GM12878 (cell line): ENCODE results near the gene HOXD13. TPM values are rescaled to one million over a fixed set of nuclear protein-coding genes. Genes with fewer than 3 reads are reported as not detected.
A peak's percentile ranks its signal among the peaks of the same experiment; 100 is the strongest.

Source experiments
- ATAC-seq: fragments of 200-7000 bp; cut with Tn5 transposase; 3 replicates; pipeline ENCODE4 v1.9.1; 2020; ENCODE audit warnings: mild to moderate bottlenecking, moderate library complexity
- BruUV-seq: library from RNA; stranded (reverse); fragments of 400-500 nt; replicated peaks from 2 replicates; lab custom pipeline; 2021; lab: Mats Ljungman, UMichigan
- CTCF ChIA-PET: fragments of 300-600 bp; sonication (Branson Sonifier 250); formaldehyde crosslinking; extraction: SDS; loops from one replicate; lab custom pipeline; 2021; ENCODE audit warnings: inconsistent platforms; lab: Yijun Ruan, JAX
- POLR2A ChIA-PET: fragments of 350-600 bp; formaldehyde crosslinking; extraction: SDS; loops from one replicate; lab custom pipeline; 2021; ENCODE audit warnings: inconsistent platforms; lab: Charles Lee
- RAD21 ChIA-PET: fragments of 300-600 bp; sonication (Branson Sonifier 250); formaldehyde crosslinking; loops from one replicate; lab custom pipeline; 2023; ENCODE audit warnings: antibody characterized with exemption; ENCODE audit not compliant: unreplicated experiment; lab: Charles Lee
- SMC1A ChIA-PET: fragments of 300-600 bp; sonication (Branson Sonifier 250); formaldehyde crosslinking; loops from one replicate; lab custom pipeline; 2023; ENCODE audit not compliant: unreplicated experiment, uncharacterized antibody; lab: Charles Lee
- DNase-seq: peaks from one replicate; pipeline ENCODE4 v3.0.0-alpha.2; 2011; ENCODE audit warnings: low read depth, low spot score
- FAIRE-seq: peaks from 3 replicates; lab custom pipeline; 2011; peaks lifted over from hg19 to GRCh38; lab: Jason Lieb, UNC
- H2AFZ ChIP-seq: 2 replicates; pipeline ENCODE4 v1.6.0; 2011; ENCODE audit warnings: low read depth, low read length, control low read depth; ENCODE audit not compliant: control insufficient read depth
- H3K27ac ChIP-seq: 2 replicates; pipeline ENCODE4 v1.5.1; 2011; ENCODE audit warnings: control low read depth; ENCODE audit not compliant: control insufficient read depth, insufficient read depth
- H3K27me3 ChIP-seq, 2 experiments: replicated peaks in 1 of 2; 2 replicates each; pipeline versions ENCODE4 v1.6.0 to v1.6.1; 2011; ENCODE audit warnings: low read length in 1 of 2; ENCODE audit not compliant: control insufficient read depth in 2 of 2, insufficient read depth in 2 of 2
- H3K36me3 ChIP-seq, 2 experiments: 2 replicates each; pipeline ENCODE4 v1.5.1; 2011; ENCODE audit warnings: low read length in 1 of 2; ENCODE audit not compliant: control insufficient read depth in 2 of 2, insufficient read depth in 2 of 2
- H3K4me1 ChIP-seq: 2 replicates; pipeline ENCODE4 v1.6.1; 2011; ENCODE audit warnings: mild to moderate bottlenecking, low read length, moderate library complexity, mixed read lengths; ENCODE audit not compliant: control insufficient read depth, insufficient read depth
- H3K4me2 ChIP-seq: 2 replicates; pipeline ENCODE4 v1.6.0; 2011; ENCODE audit warnings: control low read depth; ENCODE audit not compliant: control insufficient read depth, insufficient read depth
- H3K4me3 ChIP-seq: fragments of 200-600 bp; sonication (generic); 2 replicates; pipeline ENCODE4 v1.5.1; 2016
- H3K79me2 ChIP-seq: 2 replicates; pipeline ENCODE4 v1.6.0; 2011; ENCODE audit warnings: low read length; ENCODE audit not compliant: control insufficient read depth, insufficient read depth
- H3K9ac ChIP-seq: 2 replicates; pipeline ENCODE4 v1.8.0; 2011; ENCODE audit warnings: low read length, control low read depth, mixed read lengths; ENCODE audit not compliant: control insufficient read depth, insufficient read depth
- H3K9me3 ChIP-seq: replicated peaks from 3 replicates; pipeline ENCODE4 v1.5.1; 2011; ENCODE audit warnings: mild to moderate bottlenecking, low read length; ENCODE audit not compliant: control insufficient read depth, insufficient read depth
- H4K20me1 ChIP-seq: 2 replicates; pipeline ENCODE4 v1.6.0; 2011; ENCODE audit not compliant: control insufficient read depth, insufficient read depth
- CTCF ChIP-seq, 3 experiments: IDR thresholded peaks in 2 of 3; conservative IDR thresholded peaks in 1 of 3; 2 replicates each; pipeline ENCODE4 v1.5.1; 2011; ENCODE audit warnings: low read depth in 3 of 3, low read length in 3 of 3, mild to moderate bottlenecking in 3 of 3, control low read depth in 2 of 3, moderate library complexity in 2 of 3, inconsistent platforms in 1 of 3, mixed read lengths in 1 of 3; ENCODE audit not compliant: control insufficient read depth in 2 of 3, insufficient read depth in 1 of 3; ENCODE audit errors: extremely low read depth in 1 of 3
- IKZF1 ChIP-seq: fragments of 450-650 bp; conservative IDR thresholded peaks from 2 replicates; pipeline ENCODE4 v1.6.1; 2017; ENCODE audit warnings: antibody characterized with exemption, mild to moderate bottlenecking
- PBX3 ChIP-seq: IDR thresholded peaks from 2 replicates; pipeline ENCODE4 v1.6.1; 2011; ENCODE audit warnings: mild to moderate bottlenecking, low read depth, low read length, moderate library complexity; ENCODE audit not compliant: insufficient replicate concordance
- PKNOX1 ChIP-seq: fragments of 450-650 bp; IDR thresholded peaks from 2 replicates; pipeline ENCODE4 v1.6.1; 2016; ENCODE audit warnings: mild to moderate bottlenecking
- RUNX3 ChIP-seq: IDR thresholded peaks from 2 replicates; pipeline ENCODE4 v1.6.1; 2012; ENCODE audit warnings: low read length, inconsistent platforms
- ZBTB33 ChIP-seq: fragments of 450-650 bp; IDR thresholded peaks from 2 replicates; pipeline ENCODE4 v1.6.1; 2017; ENCODE audit warnings: mild to moderate bottlenecking
- WGBS: methylation state at CpG from one replicate; pipeline ENCODE4 v1.1.6; 2016; ENCODE audit warnings: low lambda C conversion rate; ENCODE audit not compliant: insufficient replicate concordance, insufficient coverage; ENCODE audit errors: missing lambda C conversion rate; 5-methylcytosine and 5-hydroxymethylcytosine counted together
- in situ Hi-C: fragments of 300-500 bp; cut with MboI; formaldehyde crosslinking; loops from 9 replicates; pipeline ENCODE4 v1.14.3; 2018; ENCODE audit warnings: mixed read lengths
- intact Hi-C: fragments of 100-400 bp; cut with micrococcal nuclease; formaldehyde crosslinking; loops from one replicate; pipeline ENCODE4 v1.14.2; 2022; ENCODE audit not compliant: unreplicated experiment
- polyA plus RNA-seq, 11 experiments: library from polyadenylated mRNA; depleted of rRNA in 4 of 11; unstranded in 6 of 11; stranded (reverse) in 5 of 11; fragments of >200 nt; fragmentation: Nextera tagmentation in 4 of 11; fragmentation: Illumina TruSeq in 1 of 11; extraction: Ambion mirVana in 4 of 11; extraction: Trizol in 1 of 11; gene quantifications; 1 replicate in 1 of 11; 2 replicates in 10 of 11; pipeline versions ENCODE4 v1.2.1 to v1.2.3, GENCODE V29; 2011 to 2016; ENCODE audit warnings: inconsistent platforms in 2 of 11, missing spikeins in 2 of 11, low read depth in 1 of 11
- total RNA-seq, 4 experiments: library from RNA; depleted of rRNA in 3 of 4; stranded (reverse); fragments of >200 nt in 3 of 4; fragmentation: Illumina TruSeq in 1 of 4; extraction: Trizol in 1 of 4; gene quantifications; 2 replicates each; pipeline versions ENCODE4 v1.2.1 to v1.2.3, GENCODE V29; 2013 to 2021

Gene HOXD13
- total and polyA plus RNA-seq, 10 of the 15 experiments (the other 5 are each of a cell fraction or from before 2014, with no cell fraction given) = not detected

- ChIA-PET RAD21 (no interaction called here), POLR2A (no interaction called here), SMC1A (no interaction called here), CTCF (no interaction called here)
- Histone ChIP-seq H3K79me2 (no peaks in the 10 kb centered on the region), H3K36me3 (no peaks in the 10 kb centered on the region), H3K27ac (no peak overlapping the region), H3K4me1 (no peaks in the 10 kb centered on the region), H2AFZ (no peak overlapping the region), H3K9me3 (peaks cover 1% of the 10 kb centered on the region; the same call in 1 of the 3 replicates), H3K4me2 (0 out of 2 replicates have a peak overlapping the region, but pooled peaks have one; percentile 38), H3K9ac (no peak overlapping the region), H3K27me3 (peaks cover 8 to 40% of the 10 kb centered on the region in 2 experiments), H3K4me3 (0 out of 2 replicates have a peak overlapping the region, but pooled peaks have one; percentile 7), H4K20me1 (no peaks in the 10 kb centered on the region)
- BruUV-seq = no TSS peak
- in situ Hi-C loops = no loop called here
- TF ChIP-seq PKNOX1 (no peak), RUNX3 (peak; percentile 8; the same call in 1 of the 2 replicates), ZBTB33 (no peak), CTCF (IDR thresholded peaks at IDR 0.05 in 2 of 3, conservative IDR thresholded peaks at IDR 0.05 in 1 of 3; ENCODE audit: control insufficient read depth in 2 of 3, extremely low read depth in 1 of 3, insufficient read depth in 1 of 3, low read depth in 3 of 3, low read length in 3 of 3) (peak; percentile 31 to 55 (median 47); a peak in 5 of 6 replicates), IKZF1 (no peak), PBX3 (no peak)
- DNase-seq = no peak
- peak; percentile 44 for FAIRE-seq
- intact Hi-C loops = no loop called here
- ATAC-seq = peak; percentile 62
- 16% methylated on average over 24 of the region's 24 CpGs for WGBS
These were observed 26.2 kb downstream of the HOXD13 start for GRCh38 chr2:176118601-176119339.
